Measurements from ENCODE around the gene TTC21A. TPM values are rescaled to one million over a fixed set of nuclear protein-coding genes. Genes with fewer than 3 reads are reported as not detected.
A peak's percentile ranks its signal among the peaks of the same experiment; 100 is the strongest.

Gene TTC21A
- polyA plus RNA-seq, 1 donor (not counting 4 experiments of a cell fraction or from before 2014, with no cell fraction given): 1.3 TPM

GRCh38 chr3:39146083-39146501, 38.6 kb downstream of the TTC21A start:
- Histone ChIP-seq H3K36me3 (ENCODE audit: control insufficient read depth in 2 of 2, extremely low read depth in 1 of 2, insufficient read depth in 2 of 2, low read length in 2 of 2) (peaks cover 17 to 19% of the 10 kb centered on the region in 2 experiments), H2AFZ (ENCODE audit: control insufficient read depth, low read length) (no peak overlapping the region), H3K27ac (ENCODE audit: control insufficient read depth, insufficient read depth, low read length) (peak overlapping the region; percentile 74), H3K4me1 (ENCODE audit: control insufficient read depth, extremely low read depth, insufficient read depth, low read length) (peaks cover 74% of the 10 kb centered on the region), H3K9me1 (ENCODE audit: control insufficient read depth, extremely low read depth, insufficient read depth, low read length) (peaks cover 6% of the 10 kb centered on the region), H3K9ac (ENCODE audit: control insufficient read depth, extremely low read depth, insufficient read depth, low read length) (no peak overlapping the region), H4K20me1 (ENCODE audit: control insufficient read depth, extremely low read depth, insufficient read depth, low read length) (peaks cover 4% of the 10 kb centered on the region), H3K4me3 (ENCODE audit: control insufficient read depth in 2 of 3, extremely low read depth in 1 of 3, insufficient read depth in 2 of 3, low read depth in 1 of 3, low read length in 3 of 3) (no peak overlapping the region), H3K9me3 (ENCODE audit: control insufficient read depth, low read depth, low read length) (no peaks in the 10 kb centered on the region), H3K4me2 (ENCODE audit: control insufficient read depth, extremely low read depth, insufficient read depth, low read depth, low read length) (peak overlapping the region; percentile 74), H3K27me3 (ENCODE audit: control insufficient read depth, extremely low read depth, insufficient read depth, low read length) (no peaks in the 10 kb centered on the region), H3K79me2 (ENCODE audit: control insufficient read depth, insufficient read depth, low read length) (peaks cover 38% of the 10 kb centered on the region)
- TF ChIP-seq EZH2 (IDR thresholded peaks at IDR 0.05; ENCODE audit: low read length) (no peak), CTCF (optimal IDR thresholded peaks at IDR 0.05 in 1 of 3, IDR thresholded peaks at IDR 0.05 in 1 of 3, conservative IDR thresholded peaks at IDR 0.05 in 1 of 3; ENCODE audit: extremely low read depth in 1 of 3, insufficient read depth in 2 of 3, low read length in 3 of 3) (peak in 2 of 3 experiments; percentile 14 to 32)
- FAIRE-seq: no peak
- no peak for DNase-seq (ENCODE audit: low read depth, low spot score)
- dilution Hi-C loops (cut with MboI; ENCODE audit: extremely low pct_ligation_motif_present, low sequenced_read_pairs): no loop called here

GRCh38 chr3:39146611-39147591, 39.4 kb downstream of the TTC21A start:
- FAIRE-seq: peak; percentile 87
- H3K79me2 ChIP-seq (ENCODE audit: control insufficient read depth, insufficient read depth, low read length): peaks cover 38% of the 10 kb centered on the region
- H3K4me1 ChIP-seq (ENCODE audit: control insufficient read depth, extremely low read depth, insufficient read depth, low read length): peaks cover 74% of the 10 kb centered on the region
- peak overlapping the region; percentile 50 for H3K9ac ChIP-seq (ENCODE audit: control insufficient read depth, extremely low read depth, insufficient read depth, low read length)
- H3K9me3 ChIP-seq (ENCODE audit: control insufficient read depth, low read depth, low read length): no peaks in the 10 kb centered on the region
- H3K4me3 ChIP-seq (ENCODE audit: control insufficient read depth in 2 of 3, extremely low read depth in 1 of 3, insufficient read depth in 2 of 3, low read depth in 1 of 3, low read length in 3 of 3): no peak overlapping the region
- H3K9me1 ChIP-seq (ENCODE audit: control insufficient read depth, extremely low read depth, insufficient read depth, low read length): peaks cover 6% of the 10 kb centered on the region
- peak overlapping the region; percentile 74 for H3K27ac ChIP-seq (ENCODE audit: control insufficient read depth, insufficient read depth, low read length)
- H4K20me1 ChIP-seq (ENCODE audit: control insufficient read depth, extremely low read depth, insufficient read depth, low read length): peaks cover 4% of the 10 kb centered on the region
- peak; percentile 82 for DNase-seq (ENCODE audit: low read depth, low spot score)
- peak overlapping the region; percentile 45 for H2AFZ ChIP-seq (ENCODE audit: control insufficient read depth, low read length)
- TF ChIP-seq CTCF (optimal IDR thresholded peaks at IDR 0.05 in 1 of 3, IDR thresholded peaks at IDR 0.05 in 1 of 3, conservative IDR thresholded peaks at IDR 0.05 in 1 of 3; ENCODE audit: extremely low read depth in 1 of 3, insufficient read depth in 2 of 3, low read length in 3 of 3) (peak in 1 of 3 experiments; percentile 12), EZH2 (IDR thresholded peaks at IDR 0.05; ENCODE audit: low read length) (no peak)
- no peaks in the 10 kb centered on the region for H3K27me3 ChIP-seq (ENCODE audit: control insufficient read depth, extremely low read depth, insufficient read depth, low read length)
- H3K36me3 ChIP-seq (ENCODE audit: control insufficient read depth in 2 of 2, extremely low read depth in 1 of 2, insufficient read depth in 2 of 2, low read length in 2 of 2): peaks cover 17 to 19% of the 10 kb centered on the region in 2 experiments
- dilution Hi-C loops (cut with MboI; ENCODE audit: extremely low pct_ligation_motif_present, low sequenced_read_pairs): no loop called here
- peak overlapping the region; percentile 74 for H3K4me2 ChIP-seq (ENCODE audit: control insufficient read depth, extremely low read depth, insufficient read depth, low read depth, low read length)
